ENCODE results near the gene UNC13A.

DNA sequence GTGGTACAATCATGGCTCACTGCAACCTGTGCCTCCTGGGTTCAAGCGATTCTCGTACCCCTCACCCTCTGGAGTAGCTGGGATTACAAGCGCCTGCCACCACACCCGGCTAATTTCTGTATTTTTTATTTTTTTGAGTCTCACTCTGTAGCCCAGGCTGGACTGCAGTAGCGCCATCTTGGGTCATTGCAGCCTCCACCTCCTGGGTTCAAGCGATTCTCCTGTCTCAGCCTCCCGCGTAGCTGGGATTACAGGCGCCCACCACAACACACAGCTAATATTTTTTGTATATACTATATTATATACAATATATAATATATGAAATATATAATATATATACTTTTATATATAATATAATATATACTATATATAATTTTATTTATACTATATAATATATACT lies 80.2 kb downstream of the UNC13A start:
- TF ChIP-seq CTCF (IDR thresholded peaks at IDR 0.05; ENCODE audit: extremely low read depth in 1 of 2, insufficient read depth in 1 of 2, low read depth in 1 of 2, low read length in 2 of 2) (no peak), MYC (IDR thresholded peaks at IDR 0.05; ENCODE audit: low read depth, low read length) (no peak), POLR2A (IDR thresholded peaks at IDR 0.05; ENCODE audit: low read depth, low read length) (no peak), EZH2 (IDR thresholded peaks at IDR 0.05; ENCODE audit: borderline replicate concordance, low read depth, low read length, severe bottlenecking) (no peak), GATA2 (IDR thresholded peaks at IDR 0.05; ENCODE audit: insufficient read depth, insufficient read length, low read depth, low read length) (no peak), POLR2AphosphoS5 (IDR thresholded peaks at IDR 0.05; ENCODE audit: insufficient read depth, low read depth, low read length) (no peak), MAX (IDR thresholded peaks at IDR 0.05; ENCODE audit: insufficient read depth, insufficient read length) (no peak), FOS (IDR thresholded peaks at IDR 0.05; ENCODE audit: borderline replicate concordance, insufficient read depth, low read length) (no peak), JUN (IDR thresholded peaks at IDR 0.05; ENCODE audit: borderline replicate concordance, insufficient read depth, insufficient read length, low read depth) (no peak)

Measured in endothelial cell of umbilical vein (primary cell).